Measurements from ENCODE around the gene HEATR5A.

HEATR5A gene

DNA sequence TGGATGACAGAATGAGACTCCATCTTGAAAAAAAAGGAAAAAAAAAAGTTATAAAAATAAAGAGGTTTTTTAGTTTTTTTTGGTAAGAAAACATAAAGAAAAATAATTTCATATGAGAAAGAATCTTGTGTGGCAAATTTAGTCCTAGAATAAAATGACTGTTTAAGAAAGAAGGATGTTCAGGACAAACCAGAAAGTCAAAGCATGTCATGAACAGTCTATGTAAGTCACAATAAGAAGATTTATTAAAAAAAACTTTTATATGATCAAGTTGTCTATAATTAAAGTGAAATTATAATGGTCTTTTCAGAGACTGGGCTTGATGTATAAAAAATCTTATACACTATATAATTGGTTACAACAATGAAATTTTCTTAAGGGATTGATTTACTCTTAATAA, 144.6 kb downstream of the HEATR5A start:
- Histone ChIP-seq H3K9ac (ENCODE audit: low read length) (no peak overlapping the region), H3K36me3 (ENCODE audit: insufficient read depth, low read length) (no peaks in the 10 kb centered on the region), H3K4me1 (ENCODE audit: insufficient read depth, low read length) (no peaks in the 10 kb centered on the region), H3K4me3 (ENCODE audit: low read depth in 1 of 2, low read length in 2 of 2) (no peak overlapping the region), H3K27me3 (ENCODE audit: control insufficient read depth in 1 of 2, insufficient read depth in 2 of 2, low read length in 2 of 2) (no peaks in the 10 kb centered on the region), H3K27ac (ENCODE audit: low read depth, low read length) (no peak overlapping the region), H3K9me3 (ENCODE audit: low read length) (no peaks in the 10 kb centered on the region)

DNA sequence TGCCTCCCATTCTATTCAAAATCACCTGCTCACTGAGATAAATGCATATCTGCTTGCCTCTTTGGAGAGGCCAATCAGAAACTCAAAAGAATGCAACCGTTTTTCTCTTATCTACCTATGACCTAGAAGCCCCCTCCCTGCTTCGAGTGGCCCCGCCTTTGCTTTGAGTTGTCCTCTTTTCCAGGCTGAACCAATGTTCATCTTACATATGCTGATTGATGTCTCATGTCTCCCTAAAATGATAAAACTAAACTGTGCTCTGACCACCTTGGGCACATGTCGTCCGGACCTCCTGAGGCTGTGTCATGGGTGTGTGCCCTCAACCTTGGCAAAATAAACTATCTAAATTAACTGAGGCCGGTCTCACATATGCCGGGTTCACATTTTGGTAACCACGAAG, 148.7 kb downstream of the HEATR5A start:
- no peak overlapping the region for H3K9ac ChIP-seq (ENCODE audit: low read length)
- no peak overlapping the region for H3K4me3 ChIP-seq (ENCODE audit: low read depth in 1 of 2, low read length in 2 of 2)
- H3K36me3 ChIP-seq (ENCODE audit: insufficient read depth, low read length): no peaks in the 10 kb centered on the region

DNA sequence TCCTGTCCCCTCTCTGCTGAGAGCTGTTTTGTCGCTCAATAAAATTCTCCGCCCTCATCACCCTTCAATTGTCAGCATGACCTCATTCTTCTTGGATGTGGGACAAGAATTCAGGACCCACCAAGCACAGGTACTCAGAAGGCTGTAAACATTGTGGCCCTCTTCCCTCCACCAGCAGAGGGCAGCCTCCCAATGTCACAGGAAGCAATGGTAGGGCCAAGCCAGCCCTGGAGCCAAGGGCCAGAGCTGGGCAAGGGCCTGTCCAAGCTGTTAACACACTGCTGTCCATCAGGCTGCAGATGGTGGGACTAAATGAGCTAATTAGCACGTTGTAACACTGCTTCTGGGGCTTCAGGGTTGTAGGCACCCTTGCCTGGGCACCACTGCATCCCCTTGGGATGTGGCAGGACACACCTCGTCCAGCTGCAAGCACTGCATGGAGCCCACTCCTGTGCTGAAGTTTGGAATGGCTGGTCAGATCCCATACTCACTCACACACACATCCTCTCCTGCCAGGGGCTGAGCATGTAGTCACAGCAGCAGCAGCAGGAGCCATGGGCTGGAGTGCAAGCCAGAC, 150.1 kb downstream of the HEATR5A start:
- H3K9ac ChIP-seq (ENCODE audit: low read length): no peak overlapping the region
- peaks cover 7% of the 10 kb centered on the region for H3K4me1 ChIP-seq (ENCODE audit: insufficient read depth, low read length)
- H3K27ac ChIP-seq (ENCODE audit: low read depth, low read length): no peak overlapping the region
- no peaks in the 10 kb centered on the region for H3K27me3 ChIP-seq (ENCODE audit: control insufficient read depth in 1 of 2, insufficient read depth in 2 of 2, low read length in 2 of 2)
- no peaks in the 10 kb centered on the region for H3K36me3 ChIP-seq (ENCODE audit: insufficient read depth, low read length)
- no peaks in the 10 kb centered on the region for H3K9me3 ChIP-seq (ENCODE audit: low read length)
- no peak overlapping the region for H3K4me3 ChIP-seq (ENCODE audit: low read depth in 1 of 2, low read length in 2 of 2)

More for the DNA sequence above, 148.7 kb downstream of the HEATR5A start:
- no peaks in the 10 kb centered on the region for H3K9me3 ChIP-seq (ENCODE audit: low read length)
- H3K27ac ChIP-seq (ENCODE audit: low read depth, low read length): no peak overlapping the region
- no peaks in the 10 kb centered on the region for H3K4me1 ChIP-seq (ENCODE audit: insufficient read depth, low read length)
- H3K27me3 ChIP-seq (ENCODE audit: control insufficient read depth in 1 of 2, insufficient read depth in 2 of 2, low read length in 2 of 2): no peaks in the 10 kb centered on the region

DNA sequence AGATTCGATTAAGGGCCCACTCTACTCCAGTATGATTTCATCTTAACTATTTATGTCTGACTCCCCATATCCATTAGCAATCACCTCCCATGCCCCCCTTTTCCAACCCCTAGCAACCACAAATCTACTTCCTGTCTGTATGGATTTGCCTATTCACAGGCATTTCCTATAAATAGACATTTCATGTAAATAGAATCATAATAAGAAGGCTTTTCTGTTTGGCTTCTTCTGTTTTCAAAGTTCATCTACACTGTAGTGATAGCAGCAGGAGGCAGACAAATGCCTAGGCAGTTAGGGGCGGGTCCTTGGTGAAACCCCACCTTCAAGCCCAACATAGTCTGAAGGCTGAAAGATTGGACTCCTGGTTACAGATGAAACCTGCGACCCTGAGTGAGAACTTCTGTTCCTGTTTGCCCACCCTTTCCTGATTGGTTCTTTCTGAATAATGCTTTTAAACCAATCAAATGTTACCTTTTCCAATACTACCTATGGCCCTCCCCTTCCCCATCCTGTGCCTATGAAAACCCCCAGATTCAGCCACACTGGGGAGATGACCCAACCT, 150.6 kb downstream of the HEATR5A start:
- no peaks in the 10 kb centered on the region for H3K36me3 ChIP-seq (ENCODE audit: insufficient read depth, low read length)
- no peak overlapping the region for H3K4me3 ChIP-seq (ENCODE audit: low read depth in 1 of 2, low read length in 2 of 2)
- no peaks in the 10 kb centered on the region for H3K9me3 ChIP-seq (ENCODE audit: low read length)
- H3K27me3 ChIP-seq (ENCODE audit: control insufficient read depth in 1 of 2, insufficient read depth in 2 of 2, low read length in 2 of 2): no peaks in the 10 kb centered on the region
- no peak overlapping the region for H3K9ac ChIP-seq (ENCODE audit: low read length)
- peaks cover 7% of the 10 kb centered on the region for H3K4me1 ChIP-seq (ENCODE audit: insufficient read depth, low read length)
- no peak overlapping the region for H3K27ac ChIP-seq (ENCODE audit: low read depth, low read length)

DNA sequence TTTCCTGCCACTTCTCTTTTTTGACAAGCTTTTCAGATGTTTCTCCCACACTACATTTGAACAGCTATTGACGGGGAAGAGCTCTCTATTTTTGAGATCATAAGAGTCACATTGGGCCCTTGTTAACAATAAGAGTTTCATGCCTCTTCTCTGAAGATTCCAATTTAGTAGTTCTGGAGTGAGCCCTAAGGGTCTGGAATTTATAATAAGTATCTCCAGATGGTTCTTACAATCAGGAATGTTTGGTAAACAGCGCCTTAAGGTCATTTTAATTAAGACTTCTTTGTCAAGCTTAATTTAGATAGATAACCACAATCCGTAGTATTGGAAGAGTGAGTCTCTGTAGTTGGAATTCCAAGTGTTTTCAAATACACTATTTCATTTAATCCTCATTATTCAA, 152.1 kb downstream of the HEATR5A start:
- Histone ChIP-seq H3K4me3 (ENCODE audit: low read depth in 1 of 2, low read length in 2 of 2) (no peak overlapping the region), H3K4me1 (ENCODE audit: insufficient read depth, low read length) (peaks cover 21% of the 10 kb centered on the region), H3K27me3 (ENCODE audit: control insufficient read depth in 1 of 2, insufficient read depth in 2 of 2, low read length in 2 of 2) (no peaks in the 10 kb centered on the region), H3K9ac (ENCODE audit: low read length) (no peak overlapping the region), H3K27ac (ENCODE audit: low read depth, low read length) (no peak overlapping the region), H3K9me3 (ENCODE audit: low read length) (no peaks in the 10 kb centered on the region), H3K36me3 (ENCODE audit: insufficient read depth, low read length) (no peaks in the 10 kb centered on the region)

DNA sequence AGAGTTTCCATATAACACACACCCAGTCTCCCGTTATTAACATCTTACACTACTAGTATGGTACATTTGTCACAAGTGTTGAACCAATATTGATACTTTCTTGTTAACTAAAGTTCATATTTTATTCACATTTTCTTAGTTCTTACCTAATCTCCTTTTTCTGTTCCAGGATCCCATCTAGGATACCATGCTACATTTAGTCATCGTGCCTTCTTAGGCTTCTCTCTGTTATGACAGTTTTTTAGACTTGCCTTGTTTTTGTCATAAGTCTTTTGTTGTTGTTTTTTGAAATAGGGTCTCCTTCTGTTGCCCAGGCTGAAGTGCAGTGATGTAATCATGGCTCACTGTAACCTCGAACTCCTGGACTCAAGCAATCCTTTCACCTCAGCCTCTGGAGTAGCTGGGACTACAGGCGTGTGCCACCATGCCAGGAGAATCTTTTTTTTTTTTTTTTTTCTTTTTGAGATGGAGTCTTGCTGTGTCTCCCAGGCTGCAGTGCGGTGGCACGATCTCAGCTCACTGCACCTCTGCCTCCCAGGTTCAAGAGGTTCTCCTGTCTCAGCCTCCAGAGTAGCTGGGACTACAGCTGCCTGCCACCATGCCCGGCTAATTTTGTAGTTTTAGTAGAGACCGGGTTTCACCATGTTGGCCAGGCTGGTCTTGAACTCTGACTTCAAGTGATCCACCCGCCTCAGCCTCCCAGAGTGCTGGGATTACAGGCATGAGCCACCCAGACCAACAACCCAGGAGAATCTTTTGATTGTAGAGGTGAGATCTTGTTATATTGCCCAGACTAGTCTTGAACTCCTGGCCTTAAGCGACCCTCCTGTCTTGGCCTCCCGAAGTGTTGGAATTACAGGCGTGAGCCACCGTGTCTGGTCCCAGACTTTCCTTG, 153.7 kb downstream of the HEATR5A start:
- no peaks in the 10 kb centered on the region for H3K27me3 ChIP-seq (ENCODE audit: control insufficient read depth in 1 of 2, insufficient read depth in 2 of 2, low read length in 2 of 2)
- no peaks in the 10 kb centered on the region for H3K9me3 ChIP-seq (ENCODE audit: low read length)
- no peak overlapping the region for H3K27ac ChIP-seq (ENCODE audit: low read depth, low read length)
- no peak overlapping the region for H3K9ac ChIP-seq (ENCODE audit: low read length)
- no peak overlapping the region for H3K4me3 ChIP-seq (ENCODE audit: low read depth in 1 of 2, low read length in 2 of 2)
- peaks cover 30% of the 10 kb centered on the region for H3K4me1 ChIP-seq (ENCODE audit: insufficient read depth, low read length)
- no peaks in the 10 kb centered on the region for H3K36me3 ChIP-seq (ENCODE audit: insufficient read depth, low read length)

DNA sequence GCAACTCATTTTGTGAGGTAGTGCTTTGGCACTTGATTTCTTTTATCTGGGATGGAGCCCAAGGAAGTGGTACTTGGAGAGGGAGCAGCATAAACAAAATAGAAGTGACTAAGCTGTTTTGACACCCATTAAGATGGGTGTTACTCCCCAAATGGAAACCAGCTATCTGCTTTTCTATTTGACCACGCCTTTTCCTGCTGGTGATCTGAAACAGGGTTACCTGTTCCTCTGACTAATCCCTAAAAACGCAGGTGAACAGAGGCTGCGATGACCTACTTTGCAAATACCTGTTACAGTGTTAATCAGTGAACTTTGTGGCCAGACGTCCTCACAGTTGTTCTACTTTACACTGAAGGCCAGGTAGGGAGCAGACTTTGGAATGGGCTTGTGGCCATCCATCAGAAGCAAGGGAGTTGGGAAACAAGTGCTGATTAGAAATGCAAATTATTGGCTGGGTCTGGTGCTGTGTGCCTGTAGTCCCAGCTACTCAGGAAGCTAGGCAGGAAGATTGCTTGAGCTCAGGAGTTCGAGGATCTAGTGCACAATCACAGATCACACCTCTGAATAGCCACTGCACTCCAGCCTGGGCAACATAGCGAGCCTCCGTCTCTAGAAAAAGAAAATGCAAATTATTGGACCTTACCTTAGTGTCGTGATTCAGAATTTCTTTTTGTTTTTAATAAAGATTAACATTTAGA, 154.5 kb downstream of the HEATR5A start:
- Histone ChIP-seq H3K9ac (ENCODE audit: low read length) (no peak overlapping the region), H3K36me3 (ENCODE audit: insufficient read depth, low read length) (no peaks in the 10 kb centered on the region), H3K4me3 (ENCODE audit: low read depth in 1 of 2, low read length in 2 of 2) (no peak overlapping the region), H3K27ac (ENCODE audit: low read depth, low read length) (no peak overlapping the region), H3K4me1 (ENCODE audit: insufficient read depth, low read length) (peaks cover 30% of the 10 kb centered on the region), H3K27me3 (ENCODE audit: control insufficient read depth in 1 of 2, insufficient read depth in 2 of 2, low read length in 2 of 2) (no peaks in the 10 kb centered on the region), H3K9me3 (ENCODE audit: low read length) (no peaks in the 10 kb centered on the region)

DNA sequence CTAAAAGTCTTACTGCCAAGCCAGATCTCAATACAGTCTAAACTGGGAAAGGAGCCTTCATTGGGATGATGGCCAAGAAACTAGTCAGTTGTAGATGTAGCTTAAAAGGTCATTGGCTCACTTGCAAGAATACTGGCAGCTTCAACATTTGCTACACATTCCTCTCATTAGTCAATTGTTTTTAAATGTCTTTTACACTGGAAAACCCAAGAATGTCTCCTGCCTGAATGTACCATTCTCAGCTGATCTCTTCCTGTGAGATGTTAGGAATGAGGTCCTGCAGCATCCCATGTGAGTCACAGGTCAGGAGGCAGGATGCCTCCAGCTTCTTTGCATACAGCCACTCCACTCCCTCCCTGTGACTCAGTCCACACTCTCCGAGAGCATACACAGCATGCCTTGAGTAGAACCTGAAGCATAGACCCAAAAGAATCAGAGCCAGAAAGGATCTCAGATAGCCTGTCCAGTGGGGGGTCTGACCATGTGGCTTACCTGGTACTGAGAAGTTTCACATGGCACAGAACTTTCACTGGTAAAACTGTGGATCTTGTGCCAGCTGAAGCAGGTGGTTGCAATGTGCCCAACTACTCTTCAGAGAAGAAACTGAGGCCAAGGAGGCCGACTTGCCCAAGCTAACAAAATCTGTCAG, 156.7 kb downstream of the HEATR5A start:
- no peaks in the 10 kb centered on the region for H3K36me3 ChIP-seq (ENCODE audit: insufficient read depth, low read length)
- peaks cover 30% of the 10 kb centered on the region for H3K4me1 ChIP-seq (ENCODE audit: insufficient read depth, low read length)
- H3K9ac ChIP-seq (ENCODE audit: low read length): no peak overlapping the region
- no peaks in the 10 kb centered on the region for H3K27me3 ChIP-seq (ENCODE audit: control insufficient read depth in 1 of 2, insufficient read depth in 2 of 2, low read length in 2 of 2)
- H3K4me3 ChIP-seq (ENCODE audit: low read depth in 1 of 2, low read length in 2 of 2): no peak overlapping the region
- peak overlapping the region; percentile 27 for H3K27ac ChIP-seq (ENCODE audit: low read depth, low read length)
- H3K9me3 ChIP-seq (ENCODE audit: low read length): no peaks in the 10 kb centered on the region

DNA sequence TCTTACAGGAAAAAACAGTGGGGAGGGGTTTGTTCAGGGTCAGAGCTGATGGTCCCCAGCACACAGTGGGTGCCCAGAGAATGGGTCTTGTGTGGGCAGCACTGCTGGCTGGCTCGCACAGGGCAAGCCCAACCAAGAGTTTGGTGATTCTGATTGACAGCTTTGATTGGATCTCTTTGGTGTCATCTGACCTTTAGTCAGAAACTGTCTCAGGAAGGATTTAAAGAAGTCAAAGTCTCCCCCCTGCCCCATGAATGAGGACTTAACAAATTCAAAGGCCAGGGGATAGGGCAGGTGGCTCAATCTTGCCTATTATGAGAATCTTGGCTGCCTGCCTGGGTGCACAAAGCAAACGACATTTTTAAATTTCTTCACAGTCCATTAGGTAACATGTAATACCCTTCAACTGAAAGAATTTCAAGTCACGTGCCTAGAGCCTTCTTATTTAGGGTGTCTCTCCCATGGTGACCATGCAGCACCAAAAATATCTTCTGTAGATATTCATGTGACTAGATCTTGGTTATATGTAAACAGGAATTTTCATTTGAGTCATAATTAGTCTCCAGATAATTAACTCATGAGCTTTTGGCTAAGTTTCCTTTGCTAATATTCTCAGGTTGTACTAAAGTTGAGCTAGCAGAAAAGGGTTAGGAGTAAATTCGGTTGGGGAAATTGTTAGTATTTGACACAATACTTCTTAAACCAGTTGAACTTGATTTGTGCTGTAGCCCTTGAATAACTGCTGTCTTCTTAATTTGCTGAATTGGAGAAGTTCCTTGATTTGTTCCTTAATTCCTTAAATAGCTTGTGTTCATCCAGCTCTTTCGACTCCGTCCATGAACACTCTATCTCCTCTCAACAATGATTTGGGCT, 158.3 kb downstream of the HEATR5A start:
- Histone ChIP-seq H3K4me1 (ENCODE audit: insufficient read depth, low read length) (peaks cover 30% of the 10 kb centered on the region), H3K36me3 (ENCODE audit: insufficient read depth, low read length) (no peaks in the 10 kb centered on the region), H3K27ac (ENCODE audit: low read depth, low read length) (no peak overlapping the region)

DNA sequence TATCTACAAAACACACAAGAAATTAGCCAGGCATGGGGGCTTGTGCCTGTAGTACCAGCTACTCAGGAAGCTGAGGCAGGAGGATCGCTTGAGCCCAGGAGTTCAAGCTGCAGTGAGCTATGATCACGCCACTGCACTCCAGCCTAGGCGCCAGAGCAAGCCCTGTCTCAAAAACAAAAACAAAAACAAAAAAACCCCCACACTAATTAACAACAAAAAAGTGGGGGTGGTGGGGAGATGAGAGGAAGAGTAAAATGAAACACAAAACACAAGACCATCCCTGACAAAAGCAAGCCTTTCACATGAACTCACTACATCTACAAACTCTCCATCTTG, 158.9 kb downstream of the HEATR5A start:
- H3K27me3 ChIP-seq (ENCODE audit: control insufficient read depth in 1 of 2, insufficient read depth in 2 of 2, low read length in 2 of 2): no peaks in the 10 kb centered on the region
- no peak overlapping the region for H3K27ac ChIP-seq (ENCODE audit: low read depth, low read length)
- peaks cover 30% of the 10 kb centered on the region for H3K4me1 ChIP-seq (ENCODE audit: insufficient read depth, low read length)
- no peaks in the 10 kb centered on the region for H3K9me3 ChIP-seq (ENCODE audit: low read length)
- no peak overlapping the region for H3K9ac ChIP-seq (ENCODE audit: low read length)
- H3K36me3 ChIP-seq (ENCODE audit: insufficient read depth, low read length): no peaks in the 10 kb centered on the region
- H3K4me3 ChIP-seq (ENCODE audit: low read depth in 1 of 2, low read length in 2 of 2): no peak overlapping the region

More for the DNA sequence above, 158.3 kb downstream of the HEATR5A start:
- Histone ChIP-seq H3K27me3 (ENCODE audit: control insufficient read depth in 1 of 2, insufficient read depth in 2 of 2, low read length in 2 of 2) (no peaks in the 10 kb centered on the region), H3K9ac (ENCODE audit: low read length) (no peak overlapping the region), H3K9me3 (ENCODE audit: low read length) (no peaks in the 10 kb centered on the region), H3K4me3 (ENCODE audit: low read depth in 1 of 2, low read length in 2 of 2) (no peak overlapping the region)
